Activated T-helper 17 cell treated with anti-CD3 and anti-CD28 coated beads, Interleukin-2, amount 50 U/mL, for 72 hours (primary cell): ENCODE measurements around the gene RTN4R. TPM values are rescaled to one million over a fixed set of nuclear protein-coding genes. Genes with fewer than 3 reads are reported as not detected.

Source experiments
- ATAC-seq: fragments of 150-1000 bp; cut with Tn5 transposase; replicated peaks from 2 replicates; pipeline ENCODE4 v1.10.0; 2021; ENCODE audit warnings: mild to moderate bottlenecking, moderate library complexity
- H3K27ac Mint-ChIP-seq: one replicate; pipeline ENCODE4 v1.8.0; 2022; ENCODE audit warnings: mixed read lengths
- H3K27me3 Mint-ChIP-seq: one replicate; pipeline ENCODE4 v1.8.0; 2022; ENCODE audit warnings: mixed read lengths
- H3K36me3 Mint-ChIP-seq: one replicate; pipeline ENCODE4 v1.8.0; 2022; ENCODE audit warnings: low read depth, mild to moderate bottlenecking, mixed read lengths
- H3K4me1 Mint-ChIP-seq: one replicate; pipeline ENCODE4 v1.8.0; 2022; ENCODE audit warnings: mixed read lengths
- H3K4me3 Mint-ChIP-seq: one replicate; pipeline ENCODE4 v1.8.0; 2022; ENCODE audit warnings: mild to moderate bottlenecking, mixed read lengths
- H3K9me3 Mint-ChIP-seq: one replicate; pipeline ENCODE4 v1.8.0; 2022; ENCODE audit warnings: mixed read lengths
- total RNA-seq, 2 donors: library from RNA; stranded (reverse); gene quantifications; one replicate each; pipeline ENCODE4 v1.2.3, GENCODE V29; 2022

RTN4R gene
- total RNA-seq, 2 donors from 2014 or later, result 1.4 to 2.6 TPM

DNA sequence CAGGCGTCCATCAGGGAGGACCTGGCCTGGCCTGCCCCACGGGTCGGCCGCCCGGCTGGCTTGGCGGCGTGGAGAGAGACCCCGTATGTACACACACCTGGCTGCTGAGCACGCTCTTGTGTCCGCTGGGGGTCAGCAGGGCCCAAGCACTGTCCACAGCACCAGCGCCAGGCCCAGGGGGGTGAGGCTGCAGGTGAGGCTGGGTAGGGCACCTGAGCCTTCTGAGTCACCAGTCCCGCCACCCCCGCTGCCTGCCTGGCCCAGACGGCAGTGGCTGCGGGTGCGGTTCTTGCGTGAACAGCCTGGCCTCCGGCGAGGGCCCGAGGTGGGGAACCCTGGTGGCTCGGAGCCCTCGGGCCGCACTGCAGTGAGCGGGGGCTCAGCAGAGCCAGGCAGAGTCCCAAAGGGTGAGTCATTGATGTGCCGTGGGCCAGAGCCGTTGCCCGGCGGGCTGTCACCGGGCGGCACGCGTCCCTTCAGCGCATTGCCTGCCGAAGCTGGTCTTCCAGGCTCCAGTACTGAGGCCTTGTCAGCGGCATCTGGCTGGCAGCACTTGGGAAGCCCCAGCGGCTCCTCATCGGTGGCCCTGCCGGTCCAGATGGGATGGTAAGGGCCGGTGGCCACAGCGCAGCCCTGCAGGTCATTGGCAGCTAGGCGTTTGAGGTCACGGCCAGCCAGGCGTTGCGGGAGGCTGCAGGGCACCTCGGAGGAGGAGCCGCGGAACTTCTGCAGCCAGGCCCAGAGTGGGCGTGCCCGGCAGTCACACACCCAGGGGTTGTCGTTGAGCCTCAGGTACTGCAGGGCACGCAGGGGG lies 26.3 kb downstream of the RTN4R start:
- Mint-ChIP-seq H3K36me3 (no peaks in the 10 kb centered on the region), H3K27me3 (no peaks in the 10 kb centered on the region), H3K27ac (peak overlapping the region; percentile 89), H3K4me1 (peaks cover 23% of the 10 kb centered on the region), H3K4me3 (peak overlapping the region; percentile 73), H3K9me3 (no peaks in the 10 kb centered on the region)
- no peak for ATAC-seq

DNA sequence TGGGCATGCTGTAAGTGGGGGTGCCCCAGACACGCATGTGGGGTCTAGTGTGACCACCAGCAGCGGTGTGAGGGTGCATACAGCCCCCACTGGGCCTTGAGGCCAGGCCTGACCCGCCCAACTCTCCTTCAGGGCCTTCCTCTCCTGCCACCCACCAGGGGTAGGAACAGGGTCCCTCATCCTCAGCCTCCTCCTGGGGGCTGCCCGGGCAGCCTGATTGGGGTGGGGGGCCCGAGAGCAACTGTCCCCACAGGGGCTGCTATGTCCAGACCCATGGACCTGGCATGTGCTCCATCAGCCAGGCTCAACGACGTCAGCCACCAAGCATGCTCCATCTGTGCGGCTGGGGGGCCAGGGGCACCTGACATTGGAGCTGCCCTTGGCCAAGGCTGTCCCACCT lies 27.2 kb downstream of the RTN4R start:
- H3K4me1 Mint-ChIP-seq, result peaks cover 23% of the 10 kb centered on the region

GRCh38 chr22:20240447-20240764 lies 27.7 kb downstream of the RTN4R start:
- H3K4me1 Mint-ChIP-seq, result peaks cover 18% of the 10 kb centered on the region
- no peaks in the 10 kb centered on the region for H3K9me3 Mint-ChIP-seq
- no peaks in the 10 kb centered on the region for H3K36me3 Mint-ChIP-seq
- no peaks in the 10 kb centered on the region for H3K27me3 Mint-ChIP-seq
- ATAC-seq, result no peak
- no peak overlapping the region for H3K4me3 Mint-ChIP-seq
- H3K27ac Mint-ChIP-seq, result no peak overlapping the region

More for the DNA sequence above, 27.2 kb downstream of the RTN4R start:
- Mint-ChIP-seq H3K9me3 (no peaks in the 10 kb centered on the region), H3K4me3 (no peak overlapping the region), H3K27ac (no peak overlapping the region), H3K27me3 (no peaks in the 10 kb centered on the region), H3K36me3 (no peaks in the 10 kb centered on the region)
- ATAC-seq, result no peak

GRCh38 chr22:20239676-20240446 lies 28.3 kb downstream of the RTN4R start:
- Mint-ChIP-seq H3K9me3 (no peaks in the 10 kb centered on the region), H3K36me3 (no peaks in the 10 kb centered on the region), H3K27me3 (no peaks in the 10 kb centered on the region), H3K4me3 (no peak overlapping the region), H3K4me1 (peaks cover 16% of the 10 kb centered on the region), H3K27ac (no peak overlapping the region)
- ATAC-seq, result no peak

- Mint-ChIP-seq H3K27me3 (no peaks in the 10 kb centered on the region), H3K9me3 (no peaks in the 10 kb centered on the region), H3K4me1 (peaks cover 11% of the 10 kb centered on the region), H3K4me3 (no peak overlapping the region), H3K27ac (no peak overlapping the region), H3K36me3 (no peaks in the 10 kb centered on the region)
- no peak for ATAC-seq
These were observed 29.0 kb downstream of the RTN4R start for GRCh38 chr22:20238901-20239675.

DNA sequence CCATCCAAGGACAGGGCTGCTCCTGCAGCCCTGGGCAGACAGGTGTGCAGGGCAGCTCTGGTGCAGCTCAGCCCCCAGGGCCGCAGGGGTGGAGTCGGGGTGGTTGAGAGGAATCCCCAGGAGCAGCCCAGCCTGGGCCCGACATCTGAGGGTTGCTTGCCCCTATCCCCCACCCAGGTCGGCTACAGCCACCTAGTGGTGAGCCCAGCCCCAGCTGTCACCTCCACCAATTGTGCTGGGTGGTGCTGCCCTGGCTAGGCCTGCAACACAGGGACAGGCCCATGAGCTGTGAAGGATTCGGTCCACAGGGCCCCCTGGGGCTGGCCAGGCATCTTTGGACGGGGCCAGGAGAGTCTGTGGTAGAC lies 29.6 kb downstream of the RTN4R start:
- Mint-ChIP-seq H3K4me1 (peaks cover 7% of the 10 kb centered on the region), H3K27me3 (no peaks in the 10 kb centered on the region), H3K27ac (no peak overlapping the region), H3K36me3 (no peaks in the 10 kb centered on the region), H3K4me3 (peak overlapping the region; percentile 4), H3K9me3 (no peaks in the 10 kb centered on the region)
- peak; percentile 71 for ATAC-seq

GRCh38 chr22:20237480-20238440 lies 30.4 kb downstream of the RTN4R start:
- H3K27me3 Mint-ChIP-seq, result no peaks in the 10 kb centered on the region
- H3K9me3 Mint-ChIP-seq, result no peaks in the 10 kb centered on the region
- H3K36me3 Mint-ChIP-seq, result no peaks in the 10 kb centered on the region
- peaks cover 5% of the 10 kb centered on the region for H3K4me1 Mint-ChIP-seq
- peak; percentile 20 for ATAC-seq
- peak overlapping the region; percentile 4 for H3K4me3 Mint-ChIP-seq
- H3K27ac Mint-ChIP-seq, result no peak overlapping the region

GRCh38 chr22:20236052-20236717 lies 31.9 kb downstream of the RTN4R start:
- H3K4me1 Mint-ChIP-seq, result no peaks in the 10 kb centered on the region
- H3K4me3 Mint-ChIP-seq, result no peak overlapping the region

DNA sequence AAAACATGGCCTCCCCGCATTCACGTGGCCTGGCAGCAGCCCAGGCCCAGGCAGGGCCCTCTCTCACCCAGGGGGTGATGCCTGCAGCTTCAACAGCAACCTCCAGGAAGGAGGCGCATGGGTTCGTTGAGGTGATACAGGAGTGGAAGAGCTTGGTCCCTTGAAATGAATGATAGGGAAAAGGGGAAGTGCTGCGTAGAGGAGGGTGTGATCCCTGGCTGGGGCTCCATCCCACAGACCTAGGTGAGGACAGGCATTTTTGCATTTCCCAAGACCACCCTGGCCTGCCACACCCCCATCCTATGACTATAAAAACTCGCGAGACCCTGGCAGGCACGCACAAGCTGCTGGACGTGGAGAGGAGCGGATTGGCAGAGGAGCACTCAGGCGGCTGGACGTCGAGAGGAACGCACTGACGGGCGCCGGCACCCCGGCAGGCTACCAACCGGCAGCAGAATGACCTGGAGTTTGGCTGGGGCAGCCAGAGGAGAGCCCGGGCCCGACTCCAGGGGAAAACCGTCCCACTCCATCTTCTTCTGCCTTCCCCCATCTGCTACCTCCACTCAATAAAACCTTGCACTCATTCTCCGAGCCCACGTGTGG lies 32.6 kb downstream of the RTN4R start:
- Mint-ChIP-seq H3K36me3 (no peaks in the 10 kb centered on the region), H3K4me3 (no peak overlapping the region), H3K27ac (no peak overlapping the region), H3K9me3 (no peaks in the 10 kb centered on the region), H3K4me1 (no peaks in the 10 kb centered on the region), H3K27me3 (no peaks in the 10 kb centered on the region)
- ATAC-seq, result no peak

More at GRCh38 chr22:20236052-20236717, 31.9 kb downstream of the RTN4R start:
- no peak overlapping the region for H3K27ac Mint-ChIP-seq
- H3K27me3 Mint-ChIP-seq, result no peaks in the 10 kb centered on the region
- ATAC-seq, result no peak
- no peaks in the 10 kb centered on the region for H3K9me3 Mint-ChIP-seq
- H3K36me3 Mint-ChIP-seq, result no peaks in the 10 kb centered on the region

DNA sequence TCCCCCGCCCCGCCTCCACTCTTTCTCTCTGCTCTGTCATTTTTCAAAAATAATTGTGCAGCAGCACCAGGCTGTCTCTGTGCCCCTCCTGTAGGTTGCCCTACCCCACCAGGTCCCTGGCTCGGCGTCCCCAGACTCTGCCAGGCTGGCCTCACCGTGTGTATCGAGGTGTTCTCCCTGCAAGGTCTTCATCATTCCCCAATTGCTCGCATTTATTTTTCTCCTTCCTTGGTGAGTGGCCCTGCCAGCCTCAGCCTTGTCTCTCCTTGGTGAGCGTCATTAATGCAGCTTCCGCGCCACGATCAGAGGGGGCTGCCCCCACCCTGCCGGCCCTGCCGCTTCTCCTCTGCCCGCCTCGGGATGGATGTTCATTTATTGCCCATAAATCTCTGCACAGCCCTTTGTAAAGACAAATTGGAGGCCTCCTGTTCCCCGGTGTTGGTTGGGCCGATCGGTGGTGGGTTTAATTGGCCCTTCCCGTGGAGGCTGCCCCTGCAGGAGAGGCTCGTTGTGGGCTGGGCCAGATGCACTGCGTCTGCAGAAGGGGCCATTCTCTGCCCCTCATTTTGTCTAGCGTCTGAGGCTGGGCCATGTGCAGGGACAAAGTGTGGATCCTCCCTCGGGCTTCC lies 33.2 kb downstream of the RTN4R start:
- H3K36me3 Mint-ChIP-seq, result no peaks in the 10 kb centered on the region
- no peaks in the 10 kb centered on the region for H3K27me3 Mint-ChIP-seq
- H3K9me3 Mint-ChIP-seq, result no peaks in the 10 kb centered on the region
- H3K4me3 Mint-ChIP-seq, result no peak overlapping the region
- ATAC-seq, result no peak
- H3K4me1 Mint-ChIP-seq, result no peaks in the 10 kb centered on the region
- H3K27ac Mint-ChIP-seq, result no peak overlapping the region

DNA sequence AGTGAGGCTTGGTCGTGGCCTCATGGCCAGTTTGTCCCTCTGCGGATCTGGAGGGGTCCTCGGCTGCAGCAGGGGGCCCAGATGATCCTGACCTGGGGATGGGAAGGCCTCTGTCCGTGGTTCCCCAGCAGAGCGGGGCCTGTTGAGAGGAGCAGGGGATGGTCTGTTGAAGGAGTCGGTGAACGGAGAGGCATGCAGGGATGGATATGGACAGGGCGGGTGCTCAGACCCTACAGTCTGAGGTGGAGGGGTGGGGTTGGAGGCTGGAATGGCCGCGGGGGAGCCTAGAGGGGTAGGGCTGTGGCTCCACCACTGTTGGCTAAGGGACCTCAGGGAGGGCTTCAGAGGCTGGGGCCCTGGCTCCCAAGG lies 33.8 kb downstream of the RTN4R start:
- no peaks in the 10 kb centered on the region for H3K9me3 Mint-ChIP-seq
- ATAC-seq, result no peak
- no peaks in the 10 kb centered on the region for H3K36me3 Mint-ChIP-seq
- H3K27me3 Mint-ChIP-seq, result no peaks in the 10 kb centered on the region
- H3K27ac Mint-ChIP-seq, result no peak overlapping the region
- H3K4me3 Mint-ChIP-seq, result no peak overlapping the region
- H3K4me1 Mint-ChIP-seq, result no peaks in the 10 kb centered on the region

DNA sequence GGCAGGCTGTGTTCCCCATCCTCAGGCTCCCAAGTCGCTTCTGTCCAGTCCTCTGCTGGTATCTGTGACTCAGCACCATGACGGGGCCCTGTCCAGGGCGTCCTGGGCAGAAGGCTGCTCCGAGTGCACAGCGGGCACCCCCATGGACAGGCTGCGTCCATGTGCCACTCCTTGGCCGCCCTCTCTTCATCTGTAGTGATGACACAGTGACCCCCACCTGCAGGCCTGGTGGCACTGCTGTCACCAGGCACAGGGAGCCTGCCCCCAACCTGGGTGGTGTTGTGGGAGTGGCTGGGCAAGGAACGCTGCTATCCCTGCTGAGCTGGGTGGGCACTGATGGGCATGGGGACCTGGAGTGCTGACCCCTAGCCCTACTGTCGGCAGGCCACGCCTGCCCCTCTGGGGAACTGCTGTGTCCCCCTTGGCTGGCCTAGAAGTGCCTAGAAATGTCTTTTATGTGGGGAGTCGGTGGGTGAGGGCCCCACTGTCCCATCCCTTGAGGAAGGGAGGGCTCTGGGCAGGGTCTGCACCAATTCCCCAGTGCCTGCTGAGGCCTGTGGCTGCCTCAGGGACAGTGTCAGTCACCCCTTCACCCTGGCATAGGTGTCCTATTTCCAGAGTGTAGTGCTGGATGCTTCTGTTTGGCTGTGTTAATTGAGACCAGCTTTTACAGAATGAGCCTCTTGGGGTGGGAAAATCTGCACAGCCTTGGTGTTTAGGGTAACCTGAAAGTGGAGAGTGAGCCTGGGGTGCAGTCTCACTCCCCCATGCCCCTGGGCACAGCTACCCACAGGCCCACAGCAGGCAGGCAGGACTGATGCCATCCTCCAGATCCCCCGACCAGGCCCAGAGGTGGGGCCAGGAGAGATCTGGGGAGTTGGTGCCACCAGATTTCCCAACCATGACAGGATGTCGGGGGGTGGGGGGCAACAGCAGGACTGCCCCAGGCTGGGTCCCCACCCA lies 34.5 kb downstream of the RTN4R start:
- H3K36me3 Mint-ChIP-seq, result no peaks in the 10 kb centered on the region
- no peaks in the 10 kb centered on the region for H3K9me3 Mint-ChIP-seq
- no peaks in the 10 kb centered on the region for H3K27me3 Mint-ChIP-seq
- no peak overlapping the region for H3K4me3 Mint-ChIP-seq
- H3K4me1 Mint-ChIP-seq, result no peaks in the 10 kb centered on the region
- no peak for ATAC-seq
- H3K27ac Mint-ChIP-seq, result no peak overlapping the region
